ENCODE results near the gene RPS8.
"Not testable (repeated sequence)": the region's sequence is repeated elsewhere in the genome, so short reads cannot be mapped to it uniquely, and the experiment has no call there.

The RPS8 gene

DNA sequence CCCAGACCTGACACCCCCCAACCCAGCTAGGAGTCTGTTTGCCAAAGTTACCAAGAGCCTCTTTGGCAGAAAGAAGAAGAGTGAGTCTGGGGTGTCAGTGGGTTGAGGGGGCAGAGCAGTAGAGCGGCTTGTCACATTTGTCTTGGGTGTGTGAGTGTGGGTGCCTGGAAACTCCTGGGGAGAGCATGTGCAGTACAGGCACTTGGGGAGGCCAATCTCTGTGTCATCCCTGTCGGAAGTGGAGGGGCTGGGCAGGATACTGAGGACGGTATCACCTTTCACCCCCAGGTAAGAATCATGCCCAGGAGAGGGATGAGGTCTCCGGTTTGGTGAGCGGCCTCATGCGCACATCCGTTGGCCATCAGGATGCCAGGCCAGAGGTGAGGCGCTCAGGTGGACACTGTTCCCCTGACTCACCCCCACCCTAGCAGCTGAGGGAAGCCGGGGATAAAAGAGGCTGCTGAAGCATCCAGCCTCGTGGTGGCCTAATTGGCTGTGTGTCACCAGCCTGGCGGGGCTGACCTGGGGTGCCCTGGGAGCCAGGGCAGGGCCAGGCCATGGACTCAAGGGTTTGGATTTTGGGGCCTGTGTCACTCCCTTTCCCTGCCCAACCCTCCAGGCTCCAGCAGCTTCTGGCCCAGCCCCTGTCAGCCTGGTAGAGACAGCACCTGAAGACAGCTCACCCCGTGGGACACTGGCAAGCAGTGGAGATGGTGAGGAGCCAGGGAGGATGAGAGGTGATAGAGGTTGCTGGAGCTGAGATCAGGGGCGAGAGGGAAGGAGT lies 28.2 kb downstream of the RPS8 start:
- DNase-seq = no peak

DNA sequence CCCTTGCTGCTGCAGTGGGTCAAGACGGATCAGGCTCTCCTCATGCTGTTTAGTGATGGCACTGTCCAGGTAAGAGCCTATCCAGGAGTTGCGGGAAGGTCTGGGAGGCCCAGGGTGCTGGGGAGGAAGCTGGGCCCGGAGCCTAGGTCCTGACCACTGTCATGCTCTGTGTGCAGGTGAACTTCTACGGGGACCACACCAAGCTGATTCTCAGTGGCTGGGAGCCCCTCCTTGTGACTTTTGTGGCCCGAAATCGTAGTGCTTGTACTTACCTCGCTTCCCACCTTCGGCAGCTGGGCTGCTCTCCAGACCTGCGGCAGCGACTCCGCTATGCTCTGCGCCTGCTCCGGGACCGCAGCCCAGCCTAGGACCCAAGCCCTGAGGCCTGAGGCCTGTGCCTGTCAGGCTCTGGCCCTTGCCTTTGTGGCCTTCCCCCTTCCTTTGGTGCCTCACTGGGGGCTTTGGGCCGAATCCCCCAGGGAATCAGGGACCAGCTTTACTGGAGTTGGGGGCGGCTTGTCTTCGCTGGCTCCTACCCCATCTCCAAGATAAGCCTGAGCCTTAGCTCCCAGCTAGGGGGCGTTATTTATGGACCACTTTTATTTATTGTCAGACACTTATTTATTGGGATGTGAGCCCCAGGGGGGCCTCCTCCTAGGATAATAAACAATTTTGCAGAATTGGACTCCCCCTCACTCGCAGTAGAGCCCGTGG lies 30.1 kb downstream of the RPS8 start:
- no peak for DNase-seq

DNA sequence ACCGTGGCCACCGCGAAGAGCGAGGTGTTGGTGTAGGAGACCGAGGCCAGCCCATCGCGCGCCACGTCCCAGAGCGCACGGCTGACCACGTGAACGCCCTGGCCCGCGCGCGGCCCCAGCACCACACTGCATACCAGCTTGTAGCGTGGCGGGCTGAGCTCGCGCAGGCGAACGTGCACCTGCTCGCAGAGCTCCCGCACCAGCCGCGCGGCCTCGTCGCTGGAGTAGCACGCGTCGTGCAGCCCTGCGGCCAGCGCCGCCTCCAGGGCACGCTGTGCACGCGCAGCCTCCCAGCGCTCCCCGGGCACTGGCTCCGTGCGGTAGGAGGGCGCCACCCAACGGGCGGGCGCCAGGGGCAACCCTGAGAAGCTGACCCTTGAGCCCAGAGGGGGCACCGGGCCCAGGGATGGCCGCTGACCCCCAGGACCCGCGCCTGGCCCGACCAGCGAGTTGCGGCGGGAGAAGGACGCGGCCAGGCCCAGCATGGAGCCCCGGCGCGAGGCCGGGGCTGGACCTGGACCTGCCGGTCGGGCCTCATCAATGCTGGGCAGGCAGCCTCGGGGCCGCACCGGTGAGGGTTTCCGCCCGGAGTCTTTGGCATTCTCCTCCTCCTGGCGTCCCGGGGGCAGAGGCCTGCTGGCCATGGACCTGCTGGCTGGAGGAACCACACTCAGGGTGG lies 30.8 kb downstream of the RPS8 start:
- DNase-seq = no peak

DNA sequence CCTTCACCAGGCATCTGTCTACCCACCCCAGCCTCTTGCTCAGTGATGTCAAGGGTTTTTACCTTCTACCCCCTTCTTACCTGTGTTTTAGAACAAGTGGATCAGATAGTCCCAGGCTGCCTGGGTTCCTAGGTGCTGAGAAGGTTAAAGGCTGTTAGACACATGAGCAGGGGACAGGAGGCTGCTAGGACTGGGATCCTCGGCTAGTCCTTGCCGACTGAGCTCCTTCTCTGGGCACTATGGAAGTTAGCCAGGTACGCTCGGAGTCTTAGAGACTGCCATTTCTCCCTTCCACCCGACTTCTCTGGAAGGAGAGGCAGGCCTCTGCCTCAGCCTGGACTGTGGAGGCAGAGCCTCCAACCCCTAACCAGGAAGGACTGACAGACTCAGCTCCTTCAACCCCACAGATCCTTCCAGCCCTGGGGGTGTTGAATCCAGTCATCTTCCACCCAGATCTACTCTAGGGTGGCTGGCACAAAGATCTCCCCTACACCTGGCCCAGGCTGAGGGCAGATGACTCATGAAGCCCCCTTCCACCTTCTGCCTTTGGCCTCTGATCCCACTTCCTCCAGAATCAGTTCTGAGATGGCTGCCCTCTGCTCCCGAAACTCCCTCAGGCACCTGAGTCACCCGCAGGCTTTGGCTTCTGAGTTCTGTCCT lies 31.5 kb downstream of the RPS8 start, which contains the start of gene DYNLT4:
DYNLT4 (minus strand) TSS at position 648 of the 660 bp plus-strand sequence. CDS start 683 bp downstream, outside the sequence.
- DNase-seq = no peak

DNA sequence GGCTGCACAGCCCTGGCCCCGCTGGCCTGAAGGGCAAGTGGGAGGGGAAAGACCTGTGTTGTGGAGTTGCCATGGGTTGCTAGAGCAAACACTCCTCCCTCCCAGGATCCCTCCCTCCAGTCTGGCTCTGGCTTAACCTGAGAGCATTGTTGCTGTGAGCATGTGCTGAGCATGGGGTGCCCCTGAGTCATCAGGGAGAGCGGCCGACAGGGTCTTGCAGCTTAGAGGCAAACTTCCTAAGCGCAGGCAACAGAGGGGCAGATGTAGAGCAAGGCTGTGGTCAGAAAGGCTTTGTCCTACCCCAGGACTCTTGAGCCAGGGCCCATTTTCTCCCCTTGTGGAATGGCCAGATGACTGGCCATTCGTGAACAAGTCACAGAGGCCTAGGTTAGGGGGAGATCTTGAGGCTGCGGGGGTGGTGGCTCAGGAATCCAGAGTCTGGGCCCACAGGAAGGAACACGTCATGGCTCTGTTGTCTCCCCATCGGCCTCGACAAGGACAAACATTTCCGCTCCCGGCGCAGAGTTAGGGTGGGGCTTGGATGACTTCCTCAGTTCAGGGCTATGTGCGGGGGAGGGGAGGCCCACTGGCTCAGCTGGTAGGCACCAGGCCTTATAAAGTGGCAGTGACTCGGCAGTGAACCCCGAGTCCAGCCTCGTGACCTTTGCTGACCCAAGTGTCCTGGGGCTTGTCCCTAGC lies 32.2 kb downstream of the RPS8 start:
- peak; percentile 94 for DNase-seq

DNA sequence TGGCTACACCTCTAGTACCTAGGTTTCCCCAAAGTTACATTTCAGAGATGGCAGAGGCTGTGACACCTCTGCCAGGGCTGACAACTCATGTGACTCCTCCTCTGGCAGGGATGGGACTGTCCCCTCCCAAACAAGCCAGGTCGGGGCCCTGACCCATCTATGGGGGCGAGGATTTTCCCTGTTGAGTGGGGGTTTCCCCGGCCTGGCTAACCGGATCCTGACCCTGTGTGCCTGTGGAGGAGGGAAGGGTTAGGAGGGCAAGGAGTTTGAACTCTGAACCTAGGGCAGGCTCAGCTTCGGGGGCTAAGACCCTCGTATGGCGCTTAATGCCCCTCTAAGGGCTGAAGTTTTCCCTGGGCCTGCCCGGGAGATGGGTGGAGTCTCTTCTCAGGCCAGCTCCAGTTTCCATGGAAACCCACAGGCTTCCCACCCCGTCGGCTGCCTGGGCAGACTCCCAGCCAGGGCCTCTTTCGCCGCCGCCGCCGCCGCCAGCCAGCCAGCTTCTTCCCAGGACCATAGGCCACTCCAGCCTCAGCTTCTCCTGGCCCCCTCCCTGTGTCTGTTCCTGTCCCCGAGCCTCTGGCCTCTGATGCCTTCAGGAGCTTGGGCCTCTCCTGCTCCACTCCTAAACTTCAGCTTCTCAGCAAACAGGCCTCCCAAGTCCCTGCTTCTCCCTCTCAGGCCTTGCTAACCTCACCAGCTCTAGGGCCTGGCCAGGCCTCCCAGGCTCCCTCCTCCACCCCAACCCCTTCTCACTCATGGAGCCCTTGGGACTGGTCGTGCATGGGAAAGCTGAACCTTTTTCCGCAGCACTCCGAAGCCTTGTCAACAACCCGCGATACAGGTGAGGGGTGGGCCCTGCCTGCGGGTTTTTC lies 33.0 kb downstream of the RPS8 start, which contains the start of gene BTBD19:
BTBD19 (plus strand) TSS at position 461 of the 875 bp plus-strand sequence; CDS start at position 759, 298 bp downstream.
- DNase-seq = peak; percentile 85

DNA sequence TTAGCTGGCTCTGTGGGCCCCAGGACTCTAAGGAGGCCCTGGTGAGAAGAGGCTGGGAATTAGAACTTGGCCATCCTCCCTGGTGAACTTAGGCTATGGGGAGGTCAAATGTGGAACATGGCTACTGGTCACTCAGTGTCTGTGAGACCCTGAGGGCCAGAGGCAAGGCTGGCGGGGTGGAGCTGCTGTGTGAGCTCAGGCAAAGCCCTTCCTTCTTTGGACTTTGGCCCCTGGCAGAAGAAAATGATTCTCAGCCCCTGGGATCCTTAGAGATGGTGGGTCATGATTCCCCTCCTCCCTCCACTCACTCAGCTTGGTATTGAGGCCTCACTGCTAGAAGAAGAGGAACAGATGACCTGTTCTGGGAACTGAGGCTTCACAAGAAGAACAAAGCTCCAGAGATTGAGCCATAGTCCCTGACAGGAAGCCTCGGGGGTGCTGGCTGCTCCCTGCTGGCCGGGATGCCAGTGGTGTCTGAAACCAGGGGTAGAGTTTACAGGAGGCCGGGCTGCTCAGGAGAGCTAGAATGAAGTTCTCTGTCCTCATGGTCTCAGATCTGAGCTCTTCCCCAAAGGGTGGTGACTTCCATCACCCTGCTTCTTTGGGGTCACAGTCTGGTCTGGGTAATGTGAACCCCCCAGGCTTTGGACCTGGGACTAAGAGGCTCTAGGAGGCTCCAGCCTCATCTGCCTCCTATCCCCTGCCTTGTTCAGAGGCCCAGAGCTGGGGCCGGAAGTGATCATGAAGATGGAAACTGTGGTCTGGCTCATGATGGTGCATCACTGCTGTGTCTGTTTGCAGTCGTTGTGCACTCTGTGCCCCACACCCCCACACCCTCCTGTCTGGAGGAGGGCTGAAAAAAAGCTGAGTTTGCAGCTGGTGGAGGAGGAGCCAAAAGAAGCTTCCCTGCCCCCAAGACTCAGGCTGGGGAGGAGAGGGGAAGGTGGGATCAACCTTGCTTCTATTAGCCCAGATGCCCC lies 33.9 kb downstream of the RPS8 start:
- peak; percentile 97 for DNase-seq

DNA sequence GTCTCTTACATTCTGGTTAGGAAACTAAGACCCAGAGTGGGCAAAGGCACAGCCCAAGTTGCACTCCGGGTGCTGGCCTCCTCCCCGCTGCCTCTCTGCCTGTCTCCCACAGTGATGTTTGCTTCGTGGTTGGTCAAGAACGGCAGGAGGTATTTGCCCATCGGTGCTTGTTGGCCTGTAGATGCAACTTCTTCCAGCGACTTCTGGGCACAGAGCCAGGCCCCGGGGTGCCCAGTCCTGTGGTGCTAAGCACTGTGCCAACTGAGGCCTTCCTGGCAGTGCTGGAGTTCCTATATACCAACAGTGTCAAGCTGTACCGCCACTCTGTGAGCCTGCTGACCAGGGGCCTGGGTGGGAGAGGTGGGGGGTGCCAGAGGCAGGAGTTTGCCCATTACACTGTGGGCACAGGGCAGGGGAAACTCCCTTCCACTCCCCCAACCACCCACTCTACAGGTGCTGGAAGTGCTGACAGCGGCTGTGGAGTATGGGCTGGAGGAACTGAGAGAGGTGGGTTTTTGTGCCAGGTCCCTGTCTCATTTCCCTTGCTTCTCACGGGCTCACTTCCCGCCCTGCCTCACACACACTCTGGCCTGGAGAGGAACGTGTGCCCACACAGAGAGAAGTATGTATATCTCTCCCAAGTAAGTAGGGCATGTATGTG lies 34.9 kb downstream of the RPS8 start:
- peak; percentile 50 for DNase-seq

DNA sequence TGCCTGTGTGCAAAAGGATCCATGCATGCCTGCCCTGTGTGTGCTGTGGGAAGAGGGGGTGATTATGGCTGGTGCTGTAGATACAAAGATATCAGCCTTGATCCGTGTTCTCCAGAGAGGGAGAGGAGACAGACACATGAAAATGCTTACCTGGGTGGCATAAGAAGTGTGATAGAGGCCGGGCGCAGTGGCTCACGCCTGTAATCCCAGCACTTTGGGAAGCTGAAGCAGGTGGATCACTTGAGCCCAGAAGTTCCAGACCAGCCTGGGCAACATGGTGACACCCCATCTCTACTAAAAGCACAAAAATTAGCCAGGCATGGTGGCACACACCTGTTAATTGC lies 35.4 kb downstream of the RPS8 start:
- DNase-seq = not testable (repeated sequence)

DNA sequence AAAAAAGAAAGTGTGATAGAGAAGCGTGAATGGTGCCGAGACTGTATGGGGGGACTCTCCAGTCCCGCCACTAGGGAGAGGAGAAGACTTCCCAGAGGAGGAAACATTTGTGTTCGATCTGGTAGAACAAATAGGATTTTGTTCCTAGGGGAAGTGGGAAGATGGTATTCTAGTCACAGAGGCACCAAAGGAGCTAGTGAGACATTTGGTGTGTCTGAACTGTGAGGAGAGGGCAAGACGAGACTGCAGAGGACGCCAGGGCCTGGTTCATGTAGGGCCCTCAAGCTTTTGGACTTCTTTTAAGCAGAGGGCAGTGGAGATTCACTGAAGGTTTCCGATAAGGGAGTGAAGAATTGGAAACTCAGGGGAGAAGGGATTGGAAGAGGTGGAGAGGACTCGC lies 35.9 kb downstream of the RPS8 start:
- DNase-seq = no peak

DNA sequence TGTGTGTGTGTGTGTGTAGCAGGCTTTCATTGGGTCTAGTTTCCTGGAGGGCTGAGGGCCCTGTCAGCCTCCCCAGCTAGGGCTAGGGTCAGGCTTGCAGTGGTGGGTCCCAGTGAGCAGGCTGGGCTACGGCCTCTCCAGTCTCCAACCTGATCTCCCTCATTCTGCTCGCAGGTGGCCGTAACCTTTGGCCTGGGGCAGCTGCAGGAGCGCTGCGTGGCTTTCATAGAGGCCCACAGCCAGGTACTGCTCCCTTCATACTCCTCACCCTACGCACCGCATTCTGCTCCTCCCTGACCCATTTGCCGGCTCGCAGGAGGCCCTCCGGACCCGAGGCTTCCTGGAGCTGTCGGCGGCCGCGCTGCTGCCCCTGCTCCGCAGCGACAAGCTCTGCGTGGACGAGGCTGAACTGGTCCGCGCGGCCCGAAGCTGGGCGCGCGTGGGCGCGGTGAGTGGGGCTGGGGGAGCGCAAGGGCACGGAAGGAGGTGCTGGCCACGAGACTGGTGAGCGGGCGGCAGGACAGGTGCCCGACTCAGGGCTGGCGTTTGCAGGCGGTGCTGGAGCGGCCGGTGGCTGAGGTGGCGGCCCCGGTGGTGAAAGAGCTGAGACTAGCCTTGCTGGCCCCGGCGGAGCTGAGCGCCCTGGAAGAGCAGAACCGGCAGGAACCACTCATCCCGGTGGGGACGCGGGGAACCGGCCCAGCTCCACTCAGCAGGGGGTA lies 37.6 kb downstream of the RPS8 start:
- DNase-seq = no peak

DNA sequence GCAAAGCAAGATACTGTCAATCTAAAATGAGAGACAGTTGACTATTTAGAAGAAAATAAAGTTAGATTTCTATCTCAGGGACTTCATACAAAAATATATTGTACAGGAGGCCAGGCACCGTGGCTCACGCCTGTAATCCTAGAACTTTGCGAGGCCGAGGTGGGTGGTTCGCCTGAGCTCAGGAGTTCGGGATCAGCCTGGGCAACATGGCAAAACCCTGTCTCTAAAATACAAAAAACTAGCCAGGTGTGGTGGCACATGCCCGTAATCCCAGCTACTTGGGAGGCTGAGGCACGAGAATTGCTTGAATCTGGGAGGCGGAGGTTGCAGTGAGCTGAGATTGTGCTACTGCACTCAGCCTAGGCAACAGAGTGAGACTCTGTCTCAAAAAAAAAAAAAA lies 40.6 kb downstream of the RPS8 start:
- DNase-seq = not testable (repeated sequence)

DNA sequence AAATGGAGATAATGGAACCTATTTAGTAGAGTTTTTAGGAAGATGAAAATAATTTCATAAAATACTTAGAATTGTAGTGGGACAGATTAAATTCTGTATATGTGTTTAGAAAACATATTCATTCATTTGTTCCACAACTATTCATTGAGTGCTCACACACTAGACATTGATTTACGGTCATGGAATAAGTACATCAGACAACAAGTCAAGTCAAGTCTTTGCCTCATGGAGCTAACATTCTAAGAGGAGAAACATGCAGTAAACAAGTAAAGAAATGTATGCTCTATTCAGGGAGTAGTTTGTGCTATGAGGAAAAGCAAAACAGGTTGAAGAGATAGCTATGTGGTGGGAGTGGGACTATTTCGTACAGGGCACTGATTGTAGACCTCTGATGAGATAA lies 42.0 kb downstream of the RPS8 start:
- no peak for DNase-seq

DNA sequence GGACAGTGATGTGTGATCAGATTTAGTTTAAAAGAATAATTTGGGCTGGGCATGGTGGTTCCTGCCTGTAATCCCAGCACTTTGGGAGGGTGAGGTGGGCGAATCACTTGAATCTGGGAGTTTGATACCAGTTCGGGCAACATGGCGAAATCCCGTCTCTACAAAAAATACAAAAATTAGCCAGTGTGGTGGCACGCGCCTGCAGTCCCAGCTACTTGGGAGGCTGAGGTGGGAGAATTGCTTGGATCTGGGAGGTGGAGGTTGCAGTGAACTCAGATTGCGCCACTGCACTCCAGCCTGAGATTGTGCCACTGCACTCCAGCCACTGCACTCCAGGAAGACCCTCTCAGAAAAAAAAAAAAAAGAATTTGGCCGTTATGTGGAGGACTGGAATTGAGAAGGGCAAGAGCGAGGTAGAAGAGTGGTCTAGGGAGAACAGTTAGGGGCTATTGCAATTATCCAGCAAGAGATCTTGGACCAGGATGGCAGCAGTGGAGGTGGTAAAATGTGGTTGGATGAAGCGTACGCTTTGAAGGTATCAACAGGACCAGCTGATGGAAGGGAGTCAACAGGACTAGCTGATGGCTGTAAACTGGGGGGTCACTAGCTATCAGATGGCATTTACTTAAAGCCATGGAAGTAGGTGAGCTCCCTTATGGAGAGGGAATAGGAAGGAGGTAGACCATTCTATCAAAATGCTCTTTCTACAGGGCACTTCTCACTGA lies 42.6 kb downstream of the RPS8 start:
- no peak for DNase-seq

DNA sequence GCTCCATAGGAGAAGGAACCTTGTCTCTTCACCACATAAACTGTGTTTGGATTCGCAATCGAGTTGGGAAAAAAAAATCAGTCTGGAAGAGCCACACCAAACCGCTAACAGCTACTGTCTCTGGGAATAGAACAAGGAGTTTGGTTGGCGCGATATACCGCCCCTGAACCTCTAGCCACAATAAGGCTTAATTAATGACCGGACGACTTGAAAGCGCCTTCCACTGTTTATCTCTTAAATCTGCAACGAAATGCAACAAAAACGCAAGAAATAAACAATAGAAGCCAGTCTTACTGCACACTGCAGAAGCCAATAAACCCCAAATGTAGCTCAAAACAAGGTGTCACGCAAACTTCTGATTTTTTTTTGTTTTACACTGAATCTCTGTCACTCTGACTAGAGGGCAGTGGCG lies 43.9 kb downstream of the RPS8 start:
- DNase-seq = no peak

DNA sequence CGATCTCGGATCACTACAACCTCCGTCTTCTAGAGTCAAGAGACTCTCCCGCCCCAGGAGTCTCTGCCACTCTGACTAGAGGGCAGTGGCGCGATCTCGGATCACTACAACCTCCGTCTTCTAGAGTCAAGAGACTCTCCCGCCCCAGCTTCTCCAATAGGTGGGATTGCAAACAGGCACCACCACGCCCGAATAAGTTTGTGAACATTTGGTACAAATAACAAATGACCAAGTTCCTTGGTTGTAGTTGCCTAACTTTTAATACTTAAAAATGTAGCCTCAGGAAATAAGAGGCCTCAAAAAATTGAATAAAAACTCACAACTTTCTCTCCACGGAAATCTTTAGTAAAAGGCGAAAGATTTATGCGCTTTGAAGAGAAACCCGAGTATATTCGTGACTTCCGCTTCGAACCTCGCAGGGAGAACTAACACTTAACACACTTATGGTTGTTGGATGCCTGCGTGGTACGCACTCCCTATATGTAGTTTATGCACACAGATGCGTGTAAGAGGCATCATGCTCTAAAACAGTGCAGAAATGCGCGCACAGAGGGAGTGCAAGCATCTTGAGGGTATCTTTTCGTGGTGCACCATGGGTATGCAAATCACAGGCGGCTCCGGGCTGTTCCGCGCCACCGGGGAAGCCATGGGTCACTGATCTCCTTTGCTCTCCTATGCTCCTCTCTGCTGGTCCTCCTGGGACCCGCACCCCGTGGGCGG lies 44.4 kb downstream of the RPS8 start:
- peak; percentile 97 for DNase-seq

Measured in activated CD4-positive, alpha-beta T cell treated with anti-CD3 and anti-CD28 coated beads, Interleukin-10, Interleukin-2, amounts not matched to agents 100 ng/mL and 50 ng/mL, durations not matched to agents 16 hours and 8 hours (primary cell).